HepG2 (cell line): Measurements from ENCODE around the gene ELFN1. TPM values are rescaled to one million over a fixed set of nuclear protein-coding genes. Genes with fewer than 3 reads are reported as not detected.

Source experiments
- BRD4 ChIP-seq: sonication (generic); formaldehyde crosslinking; IDR thresholded peaks from 2 replicates; pipeline ENCODE4 v1.4.0; 2020; ENCODE audit warnings: missing genetic modification reagents
- HNF4G ChIP-seq, 2 experiments: sonication (generic) in 1 of 2; formaldehyde crosslinking in 1 of 2; IDR thresholded peaks; 2 replicates each; pipeline versions ENCODE4 v1.4.0 to v1.6.1; 2011 to 2020; ENCODE audit warnings: borderline replicate concordance in 2 of 2, low read depth in 2 of 2, mild to moderate bottlenecking in 2 of 2, low read length in 1 of 2, missing genetic modification reagents in 1 of 2, moderate library complexity in 1 of 2
- KLF15 ChIP-seq: sonication (generic); formaldehyde crosslinking; IDR thresholded peaks from 2 replicates; pipeline ENCODE4 v1.8.1; 2023; ENCODE audit warnings: borderline replicate concordance, mild to moderate bottlenecking, inconsistent platforms, missing genetic modification reagents, mixed read lengths
- MTF1 ChIP-seq: sonication (generic); formaldehyde crosslinking; IDR thresholded peaks from 2 replicates; pipeline ENCODE4 v1.5.0; 2020; ENCODE audit warnings: missing genetic modification reagents
- NCOR1 ChIP-seq: fragments of 200-600 bp; sonication (generic); IDR thresholded peaks from 2 replicates; pipeline ENCODE4 v1.7.0; 2017; ENCODE audit warnings: antibody characterized with exemption, low read length, borderline replicate concordance
- NFIC ChIP-seq: IDR thresholded peaks from 2 replicates; pipeline ENCODE4 v1.6.1; 2012; ENCODE audit warnings: mild to moderate bottlenecking, low read length, inconsistent platforms
- NPAS2 ChIP-seq: sonication (generic); formaldehyde crosslinking; IDR thresholded peaks from 2 replicates; pipeline ENCODE4 v1.8.0; 2022; ENCODE audit warnings: mild to moderate bottlenecking, missing genetic modification reagents, borderline replicate concordance
- PHB2 ChIP-seq: fragments of 450-650 bp; IDR thresholded peaks from 2 replicates; pipeline ENCODE4 v1.6.1; 2018; ENCODE audit not compliant: partially characterized antibody
- ZFX ChIP-seq: sonication (generic); formaldehyde crosslinking; IDR thresholded peaks from 2 replicates; pipeline ENCODE4 v1.4.0; 2020; ENCODE audit warnings: mild to moderate bottlenecking, low read depth, missing genetic modification reagents, moderate library complexity
- ZNF253 ChIP-seq: sonication (generic); formaldehyde crosslinking; IDR thresholded peaks from 2 replicates; pipeline ENCODE4 v1.8.0; 2022; ENCODE audit warnings: mild to moderate bottlenecking, missing genetic modification reagents, borderline replicate concordance
- ZNF616 ChIP-seq: sonication (generic); formaldehyde crosslinking; IDR thresholded peaks from 2 replicates; pipeline ENCODE4 v1.5.0; 2020; ENCODE audit warnings: low read depth, mild to moderate bottlenecking, missing genetic modification reagents
- ZNF746 ChIP-seq: sonication (generic); formaldehyde crosslinking; IDR thresholded peaks from 2 replicates; pipeline ENCODE4 v1.8.0; 2022; ENCODE audit warnings: mild to moderate bottlenecking, missing genetic modification reagents
- ZNF879 ChIP-seq: sonication (generic); formaldehyde crosslinking; IDR thresholded peaks from 2 replicates; pipeline ENCODE4 v1.8.1; 2023; ENCODE audit warnings: missing genetic modification reagents
- polyA plus RNA-seq, 8 experiments: library from polyadenylated mRNA; depleted of rRNA in 3 of 8; stranded (reverse) in 7 of 8; unstranded in 1 of 8; fragments of >200 nt; fragmentation: Illumina TruSeq in 4 of 8; extraction: Trizol in 4 of 8; gene quantifications; 2 replicates each; pipeline versions ENCODE4 v1.2.1 to v1.2.3, GENCODE V29; 2011 to 2016; ENCODE audit warnings: low read depth in 4 of 8, missing spikeins in 1 of 8, mixed read lengths in 1 of 8; ENCODE audit not compliant: insufficient read depth in 1 of 8
- total RNA-seq, 5 experiments: library from RNA; depleted of rRNA; stranded (reverse); fragments of >200 nt; fragmentation: Illumina TruSeq; extraction: Trizol; gene quantifications; 2 replicates each; pipeline ENCODE4 v1.2.3, GENCODE V29; 2016; ENCODE audit warnings: low read depth in 1 of 5
- TF ChIP-seq, protein P1 (sequence below): sonication (generic); formaldehyde crosslinking; IDR thresholded peaks from 2 replicates; pipeline ENCODE4 v1.9.0; 2021; ENCODE audit warnings: mild to moderate bottlenecking, missing genetic modification reagents
- TF ChIP-seq, protein P2 (sequence below): sonication (generic); formaldehyde crosslinking; IDR thresholded peaks from 2 replicates; pipeline ENCODE4 v1.8.0; 2022; ENCODE audit warnings: missing genetic modification reagents, mild to moderate bottlenecking, moderate library complexity, borderline replicate concordance
- TF ChIP-seq, protein P3 (sequence below): IDR thresholded peaks from 2 replicates; pipeline ENCODE4 v1.6.1; 2012; ENCODE audit warnings: low read depth, low read length, improper control_type of control experiment

Gene ELFN1
- total and polyA plus RNA-seq, 2 of the 13 experiments (the other 11 are each of a cell fraction or from before 2014, with no cell fraction given): 0.13 to 0.18 TPM

DNA sequence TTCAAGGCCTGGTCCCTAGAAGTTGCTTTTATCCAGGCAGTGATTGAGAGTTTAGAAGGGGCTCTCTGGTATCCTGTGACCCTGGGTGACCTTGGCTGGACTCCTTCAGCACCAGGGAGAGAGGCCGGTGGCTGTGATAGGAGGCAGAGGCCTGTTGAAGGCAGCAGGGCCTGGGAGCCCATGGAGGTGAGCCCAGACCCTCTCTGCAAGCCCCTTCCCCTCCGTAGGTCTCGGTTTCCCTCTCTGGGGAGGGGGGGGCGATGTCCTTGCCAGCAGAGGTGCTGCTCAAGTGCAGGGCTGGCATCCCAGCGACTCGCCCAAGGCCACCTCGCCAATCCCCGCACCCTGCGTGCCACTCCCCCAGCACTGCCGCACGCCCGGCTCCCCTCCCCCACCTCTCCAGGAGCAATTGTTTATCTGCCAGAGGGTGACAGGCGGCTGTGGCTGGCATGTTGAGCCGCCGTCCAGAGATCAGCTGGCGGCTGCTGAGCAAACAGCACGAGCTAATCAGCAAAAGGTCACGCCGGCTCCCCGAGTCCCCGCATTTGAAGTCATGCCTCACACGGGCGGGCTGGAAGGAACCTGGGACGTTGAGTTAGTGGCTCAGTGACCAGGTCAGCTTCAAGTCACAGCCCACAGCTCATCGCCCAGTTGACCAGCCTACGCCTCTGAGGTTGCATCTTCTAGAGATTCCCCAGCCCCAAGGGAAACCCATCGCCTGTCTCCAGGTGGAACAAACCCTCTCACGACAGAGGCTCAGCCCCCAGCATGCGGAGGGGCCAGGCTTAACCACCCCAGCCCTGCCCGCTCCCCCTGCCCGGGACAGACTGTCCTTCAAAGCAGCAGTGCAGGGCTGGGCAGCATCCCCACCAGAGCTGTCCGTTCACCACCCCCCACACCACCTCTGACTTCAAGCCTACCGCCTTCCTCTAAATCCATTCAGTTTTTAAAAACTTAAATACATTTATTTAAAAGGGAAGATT is 43.7 kb downstream of the ELFN1 start (continued):
- TF ChIP-seq, protein P1, sequence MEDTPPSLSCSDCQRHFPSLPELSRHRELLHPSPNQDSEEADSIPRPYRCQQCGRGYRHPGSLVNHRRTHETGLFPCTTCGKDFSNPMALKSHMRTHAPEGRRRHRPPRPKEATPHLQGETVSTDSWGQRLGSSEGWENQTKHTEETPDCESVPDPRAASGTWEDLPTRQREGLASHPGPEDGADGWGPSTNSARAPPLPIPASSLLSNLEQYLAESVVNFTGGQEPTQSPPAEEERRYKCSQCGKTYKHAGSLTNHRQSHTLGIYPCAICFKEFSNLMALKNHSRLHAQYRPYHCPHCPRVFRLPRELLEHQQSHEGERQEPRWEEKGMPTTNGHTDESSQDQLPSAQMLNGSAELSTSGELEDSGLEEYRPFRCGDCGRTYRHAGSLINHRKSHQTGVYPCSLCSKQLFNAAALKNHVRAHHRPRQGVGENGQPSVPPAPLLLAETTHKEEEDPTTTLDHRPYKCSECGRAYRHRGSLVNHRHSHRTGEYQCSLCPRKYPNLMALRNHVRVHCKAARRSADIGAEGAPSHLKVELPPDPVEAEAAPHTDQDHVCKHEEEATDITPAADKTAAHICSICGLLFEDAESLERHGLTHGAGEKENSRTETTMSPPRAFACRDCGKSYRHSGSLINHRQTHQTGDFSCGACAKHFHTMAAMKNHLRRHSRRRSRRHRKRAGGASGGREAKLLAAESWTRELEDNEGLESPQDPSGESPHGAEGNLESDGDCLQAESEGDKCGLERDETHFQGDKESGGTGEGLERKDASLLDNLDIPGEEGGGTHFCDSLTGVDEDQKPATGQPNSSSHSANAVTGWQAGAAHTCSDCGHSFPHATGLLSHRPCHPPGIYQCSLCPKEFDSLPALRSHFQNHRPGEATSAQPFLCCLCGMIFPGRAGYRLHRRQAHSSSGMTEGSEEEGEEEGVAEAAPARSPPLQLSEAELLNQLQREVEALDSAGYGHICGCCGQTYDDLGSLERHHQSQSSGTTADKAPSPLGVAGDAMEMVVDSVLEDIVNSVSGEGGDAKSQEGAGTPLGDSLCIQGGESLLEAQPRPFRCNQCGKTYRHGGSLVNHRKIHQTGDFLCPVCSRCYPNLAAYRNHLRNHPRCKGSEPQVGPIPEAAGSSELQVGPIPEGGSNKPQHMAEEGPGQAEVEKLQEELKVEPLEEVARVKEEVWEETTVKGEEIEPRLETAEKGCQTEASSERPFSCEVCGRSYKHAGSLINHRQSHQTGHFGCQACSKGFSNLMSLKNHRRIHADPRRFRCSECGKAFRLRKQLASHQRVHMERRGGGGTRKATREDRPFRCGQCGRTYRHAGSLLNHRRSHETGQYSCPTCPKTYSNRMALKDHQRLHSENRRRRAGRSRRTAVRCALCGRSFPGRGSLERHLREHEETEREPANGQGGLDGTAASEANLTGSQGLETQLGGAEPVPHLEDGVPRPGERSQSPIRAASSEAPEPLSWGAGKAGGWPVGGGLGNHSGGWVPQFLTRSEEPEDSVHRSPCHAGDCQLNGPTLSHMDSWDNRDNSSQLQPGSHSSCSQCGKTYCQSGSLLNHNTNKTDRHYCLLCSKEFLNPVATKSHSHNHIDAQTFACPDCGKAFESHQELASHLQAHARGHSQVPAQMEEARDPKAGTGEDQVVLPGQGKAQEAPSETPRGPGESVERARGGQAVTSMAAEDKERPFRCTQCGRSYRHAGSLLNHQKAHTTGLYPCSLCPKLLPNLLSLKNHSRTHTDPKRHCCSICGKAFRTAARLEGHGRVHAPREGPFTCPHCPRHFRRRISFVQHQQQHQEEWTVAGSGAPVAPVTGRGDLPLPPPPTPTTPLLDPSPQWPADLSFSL (CRISPR knock-in tag): 0 out of 2 replicates have a peak, but pooled peaks have one; percentile 21
- TF ChIP-seq NFIC (peak; percentile 77), ZNF253 (no peak), ZNF879 (CRISPR knock-in tag) (no peak), KLF15 (CRISPR knock-in tag) (no peak), HNF4G (IDR thresholded peaks at IDR 0.05; ENCODE audit: borderline replicate concordance, low read depth, low read length) (peak; percentile 85), HNF4G (CRISPR knock-in tag; IDR thresholded peaks at IDR 0.05; ENCODE audit: borderline replicate concordance, low read depth) (peak; percentile 97), ZNF616 (CRISPR knock-in tag) (no peak), ZNF746 (CRISPR knock-in tag) (peak; percentile 98), MTF1 (peak; percentile 40; the same call in 1 of the 2 replicates), NPAS2 (no peak), NCOR1 (peak; percentile 93; the same call in 1 of the 2 replicates), ZFX (CRISPR knock-in tag) (peak; percentile 67), PHB2 (no peak), BRD4 (0 out of 2 replicates have a peak, but pooled peaks have one; percentile 38)
- TF ChIP-seq, protein P2, sequence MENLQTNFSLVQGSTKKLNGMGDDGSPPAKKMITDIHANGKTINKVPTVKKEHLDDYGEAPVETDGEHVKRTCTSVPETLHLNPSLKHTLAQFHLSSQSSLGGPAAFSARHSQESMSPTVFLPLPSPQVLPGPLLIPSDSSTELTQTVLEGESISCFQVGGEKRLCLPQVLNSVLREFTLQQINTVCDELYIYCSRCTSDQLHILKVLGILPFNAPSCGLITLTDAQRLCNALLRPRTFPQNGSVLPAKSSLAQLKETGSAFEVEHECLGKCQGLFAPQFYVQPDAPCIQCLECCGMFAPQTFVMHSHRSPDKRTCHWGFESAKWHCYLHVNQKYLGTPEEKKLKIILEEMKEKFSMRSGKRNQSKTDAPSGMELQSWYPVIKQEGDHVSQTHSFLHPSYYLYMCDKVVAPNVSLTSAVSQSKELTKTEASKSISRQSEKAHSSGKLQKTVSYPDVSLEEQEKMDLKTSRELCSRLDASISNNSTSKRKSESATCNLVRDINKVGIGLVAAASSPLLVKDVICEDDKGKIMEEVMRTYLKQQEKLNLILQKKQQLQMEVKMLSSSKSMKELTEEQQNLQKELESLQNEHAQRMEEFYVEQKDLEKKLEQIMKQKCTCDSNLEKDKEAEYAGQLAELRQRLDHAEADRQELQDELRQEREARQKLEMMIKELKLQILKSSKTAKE (CRISPR knock-in tag): peak; percentile 100
- TF ChIP-seq, protein P3, sequence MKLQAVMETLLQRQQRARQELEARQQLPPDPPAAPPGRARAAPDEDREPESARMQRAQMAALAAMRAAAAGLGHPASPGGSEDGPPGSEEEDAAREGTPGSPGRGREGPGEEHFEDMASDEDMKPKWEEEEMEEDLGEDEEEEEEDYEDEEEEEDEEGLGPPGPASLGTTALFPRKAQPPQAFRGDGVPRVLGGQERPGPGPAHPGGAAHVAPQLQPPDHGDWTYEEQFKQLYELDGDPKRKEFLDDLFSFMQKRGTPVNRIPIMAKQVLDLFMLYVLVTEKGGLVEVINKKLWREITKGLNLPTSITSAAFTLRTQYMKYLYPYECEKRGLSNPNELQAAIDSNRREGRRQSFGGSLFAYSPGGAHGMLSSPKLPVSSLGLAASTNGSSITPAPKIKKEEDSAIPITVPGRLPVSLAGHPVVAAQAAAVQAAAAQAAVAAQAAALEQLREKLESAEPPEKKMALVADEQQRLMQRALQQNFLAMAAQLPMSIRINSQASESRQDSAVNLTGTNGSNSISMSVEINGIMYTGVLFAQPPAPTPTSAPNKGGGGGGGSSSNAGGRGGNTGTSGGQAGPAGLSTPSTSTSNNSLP: 0 out of 2 replicates have a peak, but pooled peaks have one; percentile 34
